ENCODE data around the gene F5.

The F5 gene

GRCh38 chr1:169595764-169596711 is 9.8 kb upstream of the F5 start:
- no peak overlapping the region for H3K4me3 ChIP-seq
- H3K27ac ChIP-seq, result no peak overlapping the region
- H3K36me3 ChIP-seq (ENCODE audit: insufficient read depth, low read length), result no peaks in the 10 kb centered on the region
- H3K9ac ChIP-seq (ENCODE audit: insufficient read length), result no peak overlapping the region
- DNase-seq (ENCODE audit: low read depth, low spot score), result no peak
- TF ChIP-seq POLR2AphosphoS5 (IDR thresholded peaks at IDR 0.05; ENCODE audit: borderline replicate concordance, low read depth, low read length) (no peak), FOXP2 (optimal IDR thresholded peaks at IDR 0.05; ENCODE audit: control extremely low read depth, extremely low read length, insufficient read depth) (no peak), EZH2 (IDR thresholded peaks at IDR 0.05) (no peak)
- no peaks in the 10 kb centered on the region for H3K9me3 ChIP-seq (ENCODE audit: low read depth, low read length)

GRCh38 chr1:169594391-169594790 is 8.1 kb upstream of the F5 start:
- H3K27ac ChIP-seq, result no peak overlapping the region
- TF ChIP-seq FOXP2 (optimal IDR thresholded peaks at IDR 0.05; ENCODE audit: control extremely low read depth, extremely low read length, insufficient read depth) (no peak), EZH2 (IDR thresholded peaks at IDR 0.05) (no peak), POLR2AphosphoS5 (IDR thresholded peaks at IDR 0.05; ENCODE audit: borderline replicate concordance, low read depth, low read length) (no peak)
- DNase-seq (ENCODE audit: low read depth, low spot score), result no peak
- no peaks in the 10 kb centered on the region for H3K9me3 ChIP-seq (ENCODE audit: low read depth, low read length)
- H3K4me3 ChIP-seq, result no peak overlapping the region
- no peak overlapping the region for H3K9ac ChIP-seq (ENCODE audit: insufficient read length)
- no peaks in the 10 kb centered on the region for H3K36me3 ChIP-seq (ENCODE audit: insufficient read depth, low read length)

GRCh38 chr1:169590932-169591331 is 4.7 kb upstream of the F5 start:
- Histone ChIP-seq H3K9ac (ENCODE audit: insufficient read length) (no peak overlapping the region), H3K36me3 (ENCODE audit: insufficient read depth, low read length) (no peaks in the 10 kb centered on the region), H3K9me3 (ENCODE audit: low read depth, low read length) (no peaks in the 10 kb centered on the region), H3K4me3 (no peak overlapping the region), H3K27ac (no peak overlapping the region)
- TF ChIP-seq POLR2AphosphoS5 (IDR thresholded peaks at IDR 0.05; ENCODE audit: borderline replicate concordance, low read depth, low read length) (no peak), EZH2 (IDR thresholded peaks at IDR 0.05) (no peak), FOXP2 (optimal IDR thresholded peaks at IDR 0.05; ENCODE audit: control extremely low read depth, extremely low read length, insufficient read depth) (no peak)
- DNase-seq (ENCODE audit: low read depth, low spot score), result no peak

GRCh38 chr1:169588785-169589485 is 2.7 kb upstream of the F5 start:
- no peaks in the 10 kb centered on the region for H3K9me3 ChIP-seq (ENCODE audit: low read depth, low read length)
- no peak overlapping the region for H3K4me3 ChIP-seq
- no peak for DNase-seq (ENCODE audit: low read depth, low spot score)
- H3K36me3 ChIP-seq (ENCODE audit: insufficient read depth, low read length), result no peaks in the 10 kb centered on the region
- TF ChIP-seq POLR2AphosphoS5 (IDR thresholded peaks at IDR 0.05; ENCODE audit: borderline replicate concordance, low read depth, low read length) (no peak), EZH2 (IDR thresholded peaks at IDR 0.05) (no peak), FOXP2 (optimal IDR thresholded peaks at IDR 0.05; ENCODE audit: control extremely low read depth, extremely low read length, insufficient read depth) (no peak)
- no peak overlapping the region for H3K27ac ChIP-seq
- no peak overlapping the region for H3K9ac ChIP-seq (ENCODE audit: insufficient read length)

GRCh38 chr1:169588112-169588511 is 1.8 kb upstream of the F5 start:
- no peaks in the 10 kb centered on the region for H3K9me3 ChIP-seq (ENCODE audit: low read depth, low read length)
- DNase-seq (ENCODE audit: low read depth, low spot score), result no peak
- H3K36me3 ChIP-seq (ENCODE audit: insufficient read depth, low read length), result no peaks in the 10 kb centered on the region
- H3K27ac ChIP-seq, result no peak overlapping the region
- H3K4me3 ChIP-seq, result no peak overlapping the region
- TF ChIP-seq POLR2AphosphoS5 (IDR thresholded peaks at IDR 0.05; ENCODE audit: borderline replicate concordance, low read depth, low read length) (no peak), FOXP2 (optimal IDR thresholded peaks at IDR 0.05; ENCODE audit: control extremely low read depth, extremely low read length, insufficient read depth) (no peak), EZH2 (IDR thresholded peaks at IDR 0.05) (no peak)
- H3K9ac ChIP-seq (ENCODE audit: insufficient read length), result no peak overlapping the region

GRCh38 chr1:169586067-169586394 is 250 bp downstream of the F5 start:
- TF ChIP-seq EZH2 (IDR thresholded peaks at IDR 0.05), result no peak
- no peak for TF ChIP-seq POLR2AphosphoS5 (IDR thresholded peaks at IDR 0.05; ENCODE audit: borderline replicate concordance, low read depth, low read length)
- no peak for TF ChIP-seq FOXP2 (optimal IDR thresholded peaks at IDR 0.05; ENCODE audit: control extremely low read depth, extremely low read length, insufficient read depth)
- no peak for DNase-seq (ENCODE audit: low read depth, low spot score)
- H3K36me3 ChIP-seq (ENCODE audit: insufficient read depth, low read length), result no peaks in the 10 kb centered on the region
- H3K9me3 ChIP-seq (ENCODE audit: low read depth, low read length), result no peaks in the 10 kb centered on the region
- no peak overlapping the region for H3K9ac ChIP-seq (ENCODE audit: insufficient read length)
- no peak overlapping the region for H3K27ac ChIP-seq
- H3K4me3 ChIP-seq, result no peak overlapping the region

GRCh38 chr1:169585181-169585580 is 1.1 kb downstream of the F5 start:
- Histone ChIP-seq H3K4me3 (no peak overlapping the region), H3K27ac (no peak overlapping the region), H3K9me3 (ENCODE audit: low read depth, low read length) (no peaks in the 10 kb centered on the region), H3K36me3 (ENCODE audit: insufficient read depth, low read length) (no peaks in the 10 kb centered on the region), H3K9ac (ENCODE audit: insufficient read length) (no peak overlapping the region)
- no peak for DNase-seq (ENCODE audit: low read depth, low spot score)
- TF ChIP-seq FOXP2 (optimal IDR thresholded peaks at IDR 0.05; ENCODE audit: control extremely low read depth, extremely low read length, insufficient read depth) (no peak), POLR2AphosphoS5 (IDR thresholded peaks at IDR 0.05; ENCODE audit: borderline replicate concordance, low read depth, low read length) (no peak), EZH2 (IDR thresholded peaks at IDR 0.05) (no peak)

- Histone ChIP-seq H3K9me3 (ENCODE audit: low read depth, low read length) (no peaks in the 10 kb centered on the region), H3K27ac (no peak overlapping the region)
These were observed 1.7 kb downstream of the F5 start for GRCh38 chr1:169584483-169585144.

More at GRCh38 chr1:169584483-169585144, 1.7 kb downstream of the F5 start:
- no peaks in the 10 kb centered on the region for H3K36me3 ChIP-seq (ENCODE audit: insufficient read depth, low read length)
- DNase-seq (ENCODE audit: low read depth, low spot score), result no peak
- H3K4me3 ChIP-seq, result no peak overlapping the region
- TF ChIP-seq POLR2AphosphoS5 (IDR thresholded peaks at IDR 0.05; ENCODE audit: borderline replicate concordance, low read depth, low read length) (no peak), FOXP2 (optimal IDR thresholded peaks at IDR 0.05; ENCODE audit: control extremely low read depth, extremely low read length, insufficient read depth) (no peak)
- no peak overlapping the region for H3K9ac ChIP-seq (ENCODE audit: insufficient read length)
